Fibroblast of upper back skin (primary cell): ENCODE data around the gene NANOS1.
"Not testable (repeated sequence)": the region's sequence is repeated elsewhere in the genome, so short reads cannot be mapped to it uniquely, and the experiment has no call there.

Experiments used
- DNase-seq: peaks from one replicate; pipeline ENCODE4 v3.0.0-alpha.2; 2013

Gene NANOS1

GRCh38 chr10:119020627-119020946 lies 8.9 kb upstream of the NANOS1 start:
- no peak for DNase-seq

GRCh38 chr10:119022846-119023552 lies 6.5 kb upstream of the NANOS1 start:
- DNase-seq, result peak; percentile 71

- DNase-seq, result no peak
Observed at GRCh38 chr10:119023553-119023868, 6.0 kb upstream of the NANOS1 start.

GRCh38 chr10:119024882-119025281 lies 4.6 kb upstream of the NANOS1 start:
- DNase-seq, result no peak

GRCh38 chr10:119025336-119025735 lies 4.2 kb upstream of the NANOS1 start:
- DNase-seq, result peak; percentile 79

GRCh38 chr10:119025776-119026175 lies 3.7 kb upstream of the NANOS1 start:
- DNase-seq, result no peak

- DNase-seq, result no peak
Observed at GRCh38 chr10:119026301-119027110, 3.0 kb upstream of the NANOS1 start.

GRCh38 chr10:119028445-119028899 lies 1.0 kb upstream of the NANOS1 start:
- not testable (repeated sequence) for DNase-seq

GRCh38 chr10:119028900-119029612 lies 458 bp upstream of the NANOS1 start:
- DNase-seq, result peak; percentile 82

GRCh38 chr10:119030421-119031250 lies 1.1 kb downstream of the NANOS1 start:
- peak; percentile 22 for DNase-seq

- DNase-seq, result no peak
Observed at GRCh38 chr10:119031496-119032059, 2.1 kb downstream of the NANOS1 start.

- DNase-seq, result no peak
Observed at GRCh38 chr10:119039161-119039560, 9.6 kb downstream of the NANOS1 start.

GRCh38 chr10:119041326-119041725 lies 11.8 kb downstream of the NANOS1 start:
- DNase-seq, result no peak

GRCh38 chr10:119042169-119042568 lies 12.7 kb downstream of the NANOS1 start:
- DNase-seq, result no peak

GRCh38 chr10:119045561-119045960 lies 16.0 kb downstream of the NANOS1 start:
- DNase-seq, result no peak

- DNase-seq, result no peak
Observed at GRCh38 chr10:119049361-119049760, 19.8 kb downstream of the NANOS1 start.

- no peak for DNase-seq
Observed at GRCh38 chr10:119049777-119050176, 20.3 kb downstream of the NANOS1 start.

GRCh38 chr10:119051775-119052174 lies 22.3 kb downstream of the NANOS1 start:
- DNase-seq, result no peak

GRCh38 chr10:119055472-119055871 lies 26.0 kb downstream of the NANOS1 start:
- DNase-seq, result no peak

- DNase-seq, result no peak
Observed at GRCh38 chr10:119058010-119058409, 28.5 kb downstream of the NANOS1 start.

- no peak for DNase-seq
Observed at GRCh38 chr10:119059557-119059956, 30.0 kb downstream of the NANOS1 start.

- DNase-seq, result no peak
Observed at GRCh38 chr10:119060107-119060506, 30.6 kb downstream of the NANOS1 start.

GRCh38 chr10:119061352-119061751 lies 31.8 kb downstream of the NANOS1 start:
- no peak for DNase-seq
